Activated T-cell treated with anti-CD3 and anti-CD28 coated beads, Interleukin-2, amount 50 U/mL, for 72 hours (primary cell): ENCODE measurements around the gene NEK4. TPM values are rescaled to one million over a fixed set of nuclear protein-coding genes. Genes with fewer than 3 reads are reported as not detected.
A peak's percentile ranks its signal among the peaks of the same experiment; 100 is the strongest.
"Not testable (repeated sequence)": the region's sequence is repeated elsewhere in the genome, so short reads cannot be mapped to it uniquely, and the experiment has no call there.

Experiments used
- ATAC-seq, 2 donors: fragments of 150-1000 bp; cut with Tn5 transposase; replicated peaks in 1 of 2; 2 replicates each; pipeline ENCODE4 v1.10.0; 2021; ENCODE audit warnings: moderate library complexity in 2 of 2, mild to moderate bottlenecking in 1 of 2
- DNase-seq, 2 donors: peaks; one replicate each; pipeline ENCODE4 v3.0.0; 2021 to 2022; ENCODE audit warnings: mixed read lengths in 1 of 2
- H3K27ac Mint-ChIP-seq: one replicate; pipeline ENCODE4 v1.8.0; 2022; ENCODE audit warnings: mild to moderate bottlenecking, moderate library complexity, mixed read lengths
- H3K27me3 Mint-ChIP-seq: one replicate; pipeline ENCODE4 v1.8.0; 2022; ENCODE audit warnings: low read depth, mixed read lengths
- H3K36me3 Mint-ChIP-seq, 2 donors: one replicate each; pipeline ENCODE4 v1.8.0; 2022; ENCODE audit warnings: mixed read lengths in 2 of 2, mild to moderate bottlenecking in 1 of 2; ENCODE audit not compliant: insufficient read depth in 2 of 2
- H3K4me1 Mint-ChIP-seq: one replicate; pipeline ENCODE4 v1.8.0; 2022; ENCODE audit warnings: low read depth, mixed read lengths
- H3K4me3 Mint-ChIP-seq, 2 donors: one replicate each; pipeline ENCODE4 v1.8.0; 2022; ENCODE audit warnings: mild to moderate bottlenecking in 2 of 2, mixed read lengths in 2 of 2, moderate library complexity in 2 of 2
- H3K9me3 Mint-ChIP-seq, 2 donors: one replicate each; pipeline ENCODE4 v1.8.0; 2022; ENCODE audit warnings: mixed read lengths in 2 of 2
- total RNA-seq, 2 donors: library from RNA; stranded (reverse); gene quantifications; one replicate each; pipeline ENCODE4 v1.2.3, GENCODE V29; 2022

The NEK4 gene
- total RNA-seq, 2 donors from 2014 or later: 15.9 to 25.6 TPM

- Mint-ChIP-seq H3K27ac (no peak overlapping the region), H3K36me3 (peaks cover 5 to 13% of the 10 kb centered on the region in 2 donors), H3K9me3 (no peaks in the 10 kb centered on the region), H3K4me3 (no peak overlapping the region), H3K4me1 (peaks cover 6% of the 10 kb centered on the region), H3K27me3 (no peaks in the 10 kb centered on the region)
- no peak for DNase-seq
- no peak for ATAC-seq
These were observed 7.3 kb downstream of the NEK4 start for GRCh38 chr3:52763466-52763865.

DNA sequence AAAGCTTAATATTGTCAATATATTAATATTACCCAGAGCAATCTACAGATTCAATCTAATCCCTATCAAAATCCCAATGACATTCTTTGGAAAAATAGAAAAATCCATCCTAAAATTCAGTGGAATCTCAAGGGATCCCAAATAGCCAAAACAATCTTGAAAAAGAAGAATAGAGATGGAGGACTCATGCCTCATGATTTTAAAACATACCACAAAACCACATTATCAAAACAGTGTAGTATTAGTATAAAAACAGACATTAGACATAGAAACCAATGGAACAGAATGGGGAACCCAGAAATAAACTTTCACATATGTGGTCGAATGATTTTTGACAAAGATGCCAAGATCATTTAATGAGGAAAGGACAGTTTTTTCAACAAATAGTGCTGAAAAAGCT is 14.6 kb downstream of the NEK4 start:
- H3K36me3 Mint-ChIP-seq: peaks cover 7 to 10% of the 10 kb centered on the region in 2 donors
- no peaks in the 10 kb centered on the region for H3K27me3 Mint-ChIP-seq
- H3K4me3 Mint-ChIP-seq: no peak overlapping the region

DNA sequence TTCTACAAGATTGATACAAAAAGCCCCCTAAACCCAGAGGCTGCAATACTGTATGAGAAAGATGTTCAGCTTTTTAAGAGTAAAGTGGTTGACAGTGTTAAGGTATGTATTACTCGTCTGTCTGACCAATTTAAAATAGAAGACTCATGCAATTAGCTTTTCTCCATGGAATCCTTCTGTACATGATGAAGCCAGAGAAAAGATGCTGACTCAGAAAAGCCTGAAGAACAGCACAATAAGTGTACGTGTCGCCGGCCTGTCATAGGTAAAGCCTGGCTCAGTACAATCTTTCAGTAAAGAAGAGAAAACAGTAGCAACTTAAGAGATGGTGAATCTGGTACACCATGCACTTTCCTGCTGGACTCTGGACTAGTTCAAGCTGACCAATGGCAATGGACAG is 16.4 kb downstream of the NEK4 start:
- ATAC-seq (no peak), DNase-seq (no peak)
- no peaks in the 10 kb centered on the region for H3K9me3 Mint-ChIP-seq
- peaks cover 3% of the 10 kb centered on the region for H3K4me1 Mint-ChIP-seq
- no peak overlapping the region for H3K27ac Mint-ChIP-seq
- H3K36me3 Mint-ChIP-seq: peaks cover 5 to 13% of the 10 kb centered on the region in 2 donors
- no peaks in the 10 kb centered on the region for H3K27me3 Mint-ChIP-seq
- H3K4me3 Mint-ChIP-seq: no peak overlapping the region

More for the DNA sequence above, 14.6 kb downstream of the NEK4 start:
- peaks cover 6% of the 10 kb centered on the region for H3K4me1 Mint-ChIP-seq
- DNase-seq (no peak), ATAC-seq (no peak)
- no peaks in the 10 kb centered on the region for H3K9me3 Mint-ChIP-seq
- peak overlapping the region; percentile 46 for H3K27ac Mint-ChIP-seq

GRCh38 chr3:52752045-52752660 is 18.6 kb downstream of the NEK4 start:
- no peaks in the 10 kb centered on the region for H3K4me1 Mint-ChIP-seq
- no peaks in the 10 kb centered on the region for H3K27me3 Mint-ChIP-seq
- H3K27ac Mint-ChIP-seq: no peak overlapping the region
- no peak overlapping the region for H3K4me3 Mint-ChIP-seq
- DNase-seq (no peak), ATAC-seq (no peak)
- no peaks in the 10 kb centered on the region for H3K9me3 Mint-ChIP-seq
- H3K36me3 Mint-ChIP-seq: peaks cover 0 to 10% of the 10 kb centered on the region in 2 donors

DNA sequence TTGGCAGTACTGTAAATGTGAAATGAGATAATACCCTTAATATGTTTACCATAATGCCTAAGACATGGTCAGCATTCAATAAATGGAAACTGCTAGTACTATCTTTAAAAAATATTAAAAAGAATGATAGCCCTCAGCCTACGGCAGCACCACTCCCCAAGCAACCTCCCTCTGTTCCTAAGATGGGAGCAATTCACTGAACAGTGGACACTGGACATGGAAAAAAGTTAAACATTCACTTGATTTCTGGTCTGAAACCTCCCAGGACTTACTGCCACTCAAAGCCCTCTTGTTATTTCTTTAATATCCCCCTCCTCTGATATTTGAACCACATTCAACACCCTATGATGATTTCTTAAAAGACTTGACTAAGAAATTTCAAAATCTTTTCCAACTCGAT is 27.0 kb downstream of the NEK4 start:
- Mint-ChIP-seq H3K4me3 (no peak overlapping the region), H3K27ac (no peak overlapping the region), H3K27me3 (no peaks in the 10 kb centered on the region), H3K36me3 (peaks cover 3 to 11% of the 10 kb centered on the region in 2 donors), H3K4me1 (no peaks in the 10 kb centered on the region), H3K9me3 (no peaks in the 10 kb centered on the region)
- DNase-seq: no peak
- ATAC-seq: no peak

- H3K36me3 Mint-ChIP-seq: peaks cover 3 to 9% of the 10 kb centered on the region in 2 donors
- no peak for DNase-seq
- no peak overlapping the region for H3K27ac Mint-ChIP-seq
- H3K4me1 Mint-ChIP-seq: no peaks in the 10 kb centered on the region
- no peak for ATAC-seq
- H3K27me3 Mint-ChIP-seq: no peaks in the 10 kb centered on the region
- H3K4me3 Mint-ChIP-seq: no peak overlapping the region
- H3K9me3 Mint-ChIP-seq: no peaks in the 10 kb centered on the region
These were observed 27.6 kb downstream of the NEK4 start for GRCh38 chr3:52743152-52743551.

DNA sequence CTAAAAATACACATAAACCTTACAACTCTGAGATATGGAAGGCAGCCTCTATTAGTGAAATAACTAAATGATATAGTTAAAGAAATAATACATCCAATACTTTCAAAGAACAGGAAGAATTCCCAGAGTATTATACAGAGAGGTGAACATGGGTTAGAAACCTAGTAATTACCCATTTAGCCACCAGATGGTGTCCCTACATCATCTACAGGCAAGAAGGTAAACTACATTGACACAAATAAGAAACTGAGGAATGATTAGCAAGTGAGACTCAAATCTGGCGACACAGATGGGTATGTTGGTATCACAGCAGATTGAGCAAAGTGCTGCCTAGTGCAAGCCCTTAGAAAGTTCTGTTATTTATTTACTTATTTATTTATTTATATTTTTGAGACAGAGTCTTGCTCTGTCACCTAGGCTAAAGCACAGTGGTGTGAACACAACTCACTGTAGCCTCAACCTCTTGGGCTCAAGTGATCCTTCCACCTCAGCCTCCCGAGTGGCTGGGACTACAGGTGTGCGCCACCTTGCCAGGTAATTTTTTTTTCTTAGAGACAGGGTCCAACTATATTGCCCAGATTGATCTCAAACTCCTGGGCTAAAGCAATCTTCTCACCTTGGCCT is 28.2 kb downstream of the NEK4 start:
- Mint-ChIP-seq H3K27me3 (no peaks in the 10 kb centered on the region), H3K9me3 (no peaks in the 10 kb centered on the region), H3K4me3 (no peak overlapping the region), H3K4me1 (no peaks in the 10 kb centered on the region), H3K36me3 (peaks cover 3 to 9% of the 10 kb centered on the region in 2 donors), H3K27ac (no peak overlapping the region)
- DNase-seq (no peak), ATAC-seq (peak in 1 of 2 donors; percentile 45)

DNA sequence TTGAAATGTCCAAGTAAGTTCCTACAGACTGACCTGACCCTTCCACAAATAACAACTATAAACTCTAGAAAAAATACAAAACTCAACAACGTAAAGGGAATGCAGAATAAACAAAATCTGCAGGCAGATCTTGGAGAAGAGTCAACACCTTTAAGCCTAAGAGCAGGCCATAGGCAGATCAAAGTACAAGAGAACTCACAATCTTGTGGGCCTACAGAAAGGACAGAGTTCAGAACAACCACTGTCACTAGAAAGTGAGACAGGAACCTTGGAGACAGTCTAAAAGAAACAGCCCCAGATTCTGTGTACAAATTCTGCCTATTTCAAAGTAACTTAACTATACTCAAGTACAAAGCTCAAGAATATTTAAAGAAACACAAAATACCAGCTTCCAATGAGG is 31.0 kb downstream of the NEK4 start:
- no peaks in the 10 kb centered on the region for H3K27me3 Mint-ChIP-seq
- ATAC-seq (no peak), DNase-seq (no peak)
- H3K9me3 Mint-ChIP-seq: no peaks in the 10 kb centered on the region
- H3K4me1 Mint-ChIP-seq: no peaks in the 10 kb centered on the region
- H3K36me3 Mint-ChIP-seq: peaks cover 3 to 16% of the 10 kb centered on the region in 2 donors
- H3K4me3 Mint-ChIP-seq: no peak overlapping the region
- no peak overlapping the region for H3K27ac Mint-ChIP-seq

GRCh38 chr3:52733256-52733891 is 37.4 kb downstream of the NEK4 start:
- Mint-ChIP-seq H3K4me3 (no peak overlapping the region), H3K9me3 (peaks cover 6 to 14% of the 10 kb centered on the region in 2 donors), H3K36me3 (peaks cover 26 to 56% of the 10 kb centered on the region in 2 donors), H3K27ac (no peak overlapping the region), H3K4me1 (peaks cover 19% of the 10 kb centered on the region), H3K27me3 (no peaks in the 10 kb centered on the region)
- no peak for DNase-seq
- no peak for ATAC-seq

GRCh38 chr3:52731590-52731989 is 39.1 kb downstream of the NEK4 start:
- H3K36me3 Mint-ChIP-seq: peaks cover 26 to 56% of the 10 kb centered on the region in 2 donors
- no peak for DNase-seq
- no peak for ATAC-seq
- H3K27ac Mint-ChIP-seq: no peak overlapping the region
- no peaks in the 10 kb centered on the region for H3K27me3 Mint-ChIP-seq
- H3K4me1 Mint-ChIP-seq: peaks cover 19% of the 10 kb centered on the region
- H3K9me3 Mint-ChIP-seq: peaks cover 6 to 14% of the 10 kb centered on the region in 2 donors
- no peak overlapping the region for H3K4me3 Mint-ChIP-seq

- DNase-seq (no peak), ATAC-seq (no peak)
- H3K27ac Mint-ChIP-seq: no peak overlapping the region
These were observed 40.1 kb downstream of the NEK4 start for GRCh38 chr3:52730681-52731080.

DNA sequence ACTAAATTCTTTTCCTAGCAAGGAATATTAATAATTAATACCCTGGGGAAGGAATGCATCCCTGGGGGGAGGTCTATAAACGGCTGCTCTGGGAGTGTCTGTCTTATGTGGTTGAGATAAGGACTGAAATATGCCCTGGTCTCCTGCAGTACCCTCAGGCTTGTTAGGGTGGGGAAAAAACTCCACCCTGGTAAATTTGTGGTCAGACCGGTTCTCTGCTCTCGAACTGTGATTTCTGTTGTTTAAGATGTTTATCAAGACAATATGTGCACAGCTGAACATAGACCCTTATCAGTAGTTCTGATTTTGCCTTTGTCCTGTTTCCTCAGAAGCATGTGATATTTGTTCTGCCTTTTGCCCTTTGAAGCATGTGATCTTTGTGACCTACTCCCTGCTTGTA is 42.0 kb downstream of the NEK4 start:
- ATAC-seq, H3K27me3 Mint-ChIP-seq, DNase-seq, H3K4me3 Mint-ChIP-seq, H3K27ac Mint-ChIP-seq: not testable (repeated sequence)
- peaks cover 19% of the 10 kb centered on the region for H3K4me1 Mint-ChIP-seq
- peaks cover 26 to 38% of the 10 kb centered on the region in 2 donors for H3K36me3 Mint-ChIP-seq
- peaks cover 6 to 14% of the 10 kb centered on the region in 2 donors for H3K9me3 Mint-ChIP-seq

More at GRCh38 chr3:52730681-52731080, 40.1 kb downstream of the NEK4 start:
- H3K36me3 Mint-ChIP-seq: peaks cover 26 to 52% of the 10 kb centered on the region in 2 donors
- no peak overlapping the region for H3K4me3 Mint-ChIP-seq
- H3K27me3 Mint-ChIP-seq: no peaks in the 10 kb centered on the region
- peaks cover 6 to 14% of the 10 kb centered on the region in 2 donors for H3K9me3 Mint-ChIP-seq
- H3K4me1 Mint-ChIP-seq: peaks cover 19% of the 10 kb centered on the region

GRCh38 chr3:52724511-52724910 is 46.2 kb downstream of the NEK4 start:
- DNase-seq (no peak), ATAC-seq (no peak)
- Mint-ChIP-seq H3K27ac (no peak overlapping the region), H3K9me3 (peaks cover 3% of the 10 kb centered on the region in 2 donors), H3K36me3 (peaks cover 6% of the 10 kb centered on the region in 2 donors), H3K27me3 (no peaks in the 10 kb centered on the region), H3K4me3 (no peak overlapping the region), H3K4me1 (peaks cover 23% of the 10 kb centered on the region)
